Mesothelial cell of epicardium (in vitro differentiated cells): ENCODE data around the gene NTPCR. TPM values are rescaled to one million over a fixed set of nuclear protein-coding genes. Genes with fewer than 3 reads are reported as not detected.

Experiments
- DNase-seq, 2 experiments: peaks; one replicate each; pipeline ENCODE4 v3.0.0; 2021; ENCODE audit warnings: low spot score in 2 of 2; ENCODE audit not compliant: unreplicated experiment in 2 of 2
- H3K27ac Mint-ChIP-seq: 2 replicates; pipeline ENCODE4 v1.8.0; 2021; ENCODE audit warnings: mixed read lengths
- H3K27me3 Mint-ChIP-seq: 2 replicates; pipeline ENCODE4 v1.8.0; 2021; ENCODE audit warnings: low read depth, mixed read lengths
- H3K36me3 Mint-ChIP-seq: 2 replicates; pipeline ENCODE4 v1.8.0; 2021; ENCODE audit warnings: mixed read lengths
- H3K4me1 Mint-ChIP-seq: 2 replicates; pipeline ENCODE4 v1.8.0; 2021; ENCODE audit warnings: mixed read lengths
- H3K4me3 Mint-ChIP-seq: 2 replicates; pipeline ENCODE4 v1.8.0; 2021; ENCODE audit warnings: mild to moderate bottlenecking, moderate library complexity, mixed read lengths
- H3K9me3 Mint-ChIP-seq: 2 replicates; pipeline ENCODE4 v1.8.0; 2021; ENCODE audit warnings: mixed read lengths
- total RNA-seq: library from RNA; stranded (reverse); gene quantifications from 3 replicates; pipeline ENCODE4 v1.2.1, GENCODE V29; 2021
- TF ChIP-seq, protein P1 (sequence below): fragments of 200-600 bp; sonication (generic); IDR thresholded peaks from one replicate; pipeline ENCODE4 v1.5.0; 2021; ENCODE audit warnings: antibody characterized with exemption; ENCODE audit not compliant: unreplicated experiment

NTPCR gene
- total RNA-seq, 1 donor from 2014 or later = 59.1 TPM

DNA sequence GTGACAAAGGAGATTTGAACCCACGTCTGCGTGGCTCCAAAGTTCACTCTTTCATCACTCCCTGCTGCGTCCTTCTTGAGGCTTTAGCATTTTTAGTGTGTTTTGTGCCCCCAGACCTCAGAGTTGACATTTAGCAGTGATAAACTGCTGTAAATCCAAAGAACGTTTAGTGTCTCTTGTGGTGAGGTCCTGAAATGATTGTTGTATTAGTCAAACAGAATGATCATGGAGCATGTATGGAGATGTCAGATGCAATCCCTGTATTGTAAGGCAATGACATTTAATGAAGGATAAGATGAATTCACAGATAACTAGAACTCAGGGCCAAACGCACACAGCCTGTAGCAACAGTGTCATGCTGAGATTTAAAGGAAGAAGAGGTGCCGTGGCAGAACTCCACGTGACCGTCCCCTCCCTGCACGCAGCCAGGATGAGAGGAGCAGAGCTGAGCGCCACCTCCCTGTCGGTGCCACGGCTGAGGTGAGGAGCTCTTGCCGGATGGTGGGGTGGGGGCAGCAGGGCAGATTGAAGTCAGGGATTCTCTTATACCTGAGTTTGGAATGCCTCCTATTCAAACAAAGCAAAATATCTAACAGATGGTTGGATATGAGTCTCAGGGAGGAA is 30.1 kb downstream of the NTPCR start:
- no peak for DNase-seq
- Mint-ChIP-seq H3K9me3 (no peaks in the 10 kb centered on the region), H3K27me3 (no peaks in the 10 kb centered on the region), H3K4me3 (no peak overlapping the region), H3K27ac (no peak overlapping the region), H3K4me1 (peaks cover 24% of the 10 kb centered on the region), H3K36me3 (peaks cover 27% of the 10 kb centered on the region)
- TF ChIP-seq, protein P1, sequence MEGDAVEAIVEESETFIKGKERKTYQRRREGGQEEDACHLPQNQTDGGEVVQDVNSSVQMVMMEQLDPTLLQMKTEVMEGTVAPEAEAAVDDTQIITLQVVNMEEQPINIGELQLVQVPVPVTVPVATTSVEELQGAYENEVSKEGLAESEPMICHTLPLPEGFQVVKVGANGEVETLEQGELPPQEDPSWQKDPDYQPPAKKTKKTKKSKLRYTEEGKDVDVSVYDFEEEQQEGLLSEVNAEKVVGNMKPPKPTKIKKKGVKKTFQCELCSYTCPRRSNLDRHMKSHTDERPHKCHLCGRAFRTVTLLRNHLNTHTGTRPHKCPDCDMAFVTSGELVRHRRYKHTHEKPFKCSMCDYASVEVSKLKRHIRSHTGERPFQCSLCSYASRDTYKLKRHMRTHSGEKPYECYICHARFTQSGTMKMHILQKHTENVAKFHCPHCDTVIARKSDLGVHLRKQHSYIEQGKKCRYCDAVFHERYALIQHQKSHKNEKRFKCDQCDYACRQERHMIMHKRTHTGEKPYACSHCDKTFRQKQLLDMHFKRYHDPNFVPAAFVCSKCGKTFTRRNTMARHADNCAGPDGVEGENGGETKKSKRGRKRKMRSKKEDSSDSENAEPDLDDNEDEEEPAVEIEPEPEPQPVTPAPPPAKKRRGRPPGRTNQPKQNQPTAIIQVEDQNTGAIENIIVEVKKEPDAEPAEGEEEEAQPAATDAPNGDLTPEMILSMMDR = no peak

DNA sequence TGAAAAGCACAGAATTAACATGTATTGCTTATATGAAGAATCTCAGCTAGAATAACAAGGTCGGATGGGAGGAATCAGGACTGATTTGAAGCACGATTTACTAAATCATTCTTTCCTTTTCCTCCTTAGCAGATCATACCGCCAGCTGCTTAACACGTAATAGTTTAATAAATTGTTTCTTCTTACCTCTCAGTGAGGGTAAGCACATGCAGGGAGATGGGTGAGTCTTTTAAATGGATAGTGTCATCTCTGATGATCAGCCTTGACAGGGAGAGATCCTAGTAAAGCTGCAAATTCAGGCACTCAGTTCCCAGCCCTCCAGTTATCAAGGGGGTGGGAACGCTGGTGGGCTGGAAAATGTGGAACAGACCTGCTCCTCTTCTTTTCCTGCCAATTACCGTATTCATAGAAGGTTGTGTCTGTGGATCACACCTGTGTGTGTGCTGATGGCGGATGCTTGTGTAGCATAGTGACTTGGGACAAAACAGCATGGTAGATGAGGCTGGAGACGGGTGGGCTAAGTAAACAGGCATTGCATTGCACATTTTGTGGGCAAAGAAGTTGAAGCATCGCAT is 30.7 kb downstream of the NTPCR start:
- Mint-ChIP-seq H3K36me3 (peaks cover 23% of the 10 kb centered on the region), H3K4me1 (peaks cover 24% of the 10 kb centered on the region), H3K9me3 (no peaks in the 10 kb centered on the region), H3K27me3 (no peaks in the 10 kb centered on the region), H3K4me3 (no peak overlapping the region), H3K27ac (no peak overlapping the region)
- TF ChIP-seq, protein P1 = no peak
- DNase-seq = no peak

DNA sequence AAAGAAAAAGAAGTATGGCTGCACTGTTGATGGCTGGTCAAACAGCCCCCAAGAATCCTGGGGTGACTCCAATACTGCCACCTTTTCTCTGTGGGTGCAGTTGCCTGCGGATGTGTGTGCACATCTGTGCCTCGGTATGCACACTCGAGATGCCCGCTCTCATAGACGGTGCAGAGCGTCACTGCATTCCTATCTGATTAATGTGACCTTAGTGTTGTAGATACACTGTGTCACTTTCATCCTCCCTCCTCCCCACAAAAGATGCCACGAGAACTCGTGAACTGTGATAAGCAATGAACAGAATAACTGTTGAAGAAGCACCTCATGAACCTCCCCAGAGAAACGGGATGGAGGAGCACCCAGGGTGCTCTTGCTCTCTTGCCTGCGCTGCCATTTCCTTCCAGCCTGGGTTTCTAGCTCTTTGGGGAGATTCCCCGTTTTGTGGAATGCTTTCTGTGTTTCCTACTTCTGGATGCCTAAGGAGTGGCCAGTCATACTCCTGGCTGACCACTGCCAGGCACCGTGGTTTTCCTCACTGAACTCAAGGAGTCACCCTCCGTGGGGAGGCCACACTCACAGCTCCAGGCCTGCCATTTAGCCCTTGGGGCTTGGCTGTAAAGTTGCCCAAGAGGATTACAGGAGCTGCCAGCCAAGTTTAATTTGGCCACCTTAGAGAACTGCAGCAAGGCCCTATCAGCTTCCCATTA is 32.0 kb downstream of the NTPCR start:
- Mint-ChIP-seq H3K27me3 (no peaks in the 10 kb centered on the region), H3K36me3 (peaks cover 12% of the 10 kb centered on the region)

DNA sequence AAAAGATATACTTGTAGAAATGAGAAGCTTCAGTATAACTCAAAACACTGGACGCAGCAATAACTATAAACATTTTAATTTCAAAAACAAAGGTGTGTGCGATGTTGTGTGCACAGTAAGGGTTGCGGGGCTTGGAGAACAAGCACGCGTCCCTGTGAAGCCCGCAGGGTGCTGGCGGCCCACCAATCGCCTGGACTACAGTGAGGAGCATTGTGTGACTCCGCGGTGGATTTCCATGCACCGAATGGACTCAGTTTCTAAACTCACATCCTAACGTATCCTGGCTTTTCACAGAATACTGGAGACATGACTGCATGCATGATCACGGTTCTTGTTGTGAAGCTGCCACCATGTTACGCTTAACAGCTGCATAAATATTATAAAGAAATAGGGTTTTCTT is 33.0 kb downstream of the NTPCR start:
- Mint-ChIP-seq H3K27me3 (no peaks in the 10 kb centered on the region), H3K4me3 (no peak overlapping the region), H3K9me3 (no peaks in the 10 kb centered on the region), H3K36me3 (peaks cover 11% of the 10 kb centered on the region), H3K27ac (no peak overlapping the region), H3K4me1 (peaks cover 23% of the 10 kb centered on the region)
- TF ChIP-seq, protein P1 = no peak
- no peak for DNase-seq

More for the DNA sequence above, 32.0 kb downstream of the NTPCR start:
- no peak overlapping the region for H3K4me3 Mint-ChIP-seq
- peaks cover 24% of the 10 kb centered on the region for H3K4me1 Mint-ChIP-seq
- no peak for DNase-seq
- TF ChIP-seq, protein P1 = no peak
- no peaks in the 10 kb centered on the region for H3K9me3 Mint-ChIP-seq
- H3K27ac Mint-ChIP-seq = no peak overlapping the region

DNA sequence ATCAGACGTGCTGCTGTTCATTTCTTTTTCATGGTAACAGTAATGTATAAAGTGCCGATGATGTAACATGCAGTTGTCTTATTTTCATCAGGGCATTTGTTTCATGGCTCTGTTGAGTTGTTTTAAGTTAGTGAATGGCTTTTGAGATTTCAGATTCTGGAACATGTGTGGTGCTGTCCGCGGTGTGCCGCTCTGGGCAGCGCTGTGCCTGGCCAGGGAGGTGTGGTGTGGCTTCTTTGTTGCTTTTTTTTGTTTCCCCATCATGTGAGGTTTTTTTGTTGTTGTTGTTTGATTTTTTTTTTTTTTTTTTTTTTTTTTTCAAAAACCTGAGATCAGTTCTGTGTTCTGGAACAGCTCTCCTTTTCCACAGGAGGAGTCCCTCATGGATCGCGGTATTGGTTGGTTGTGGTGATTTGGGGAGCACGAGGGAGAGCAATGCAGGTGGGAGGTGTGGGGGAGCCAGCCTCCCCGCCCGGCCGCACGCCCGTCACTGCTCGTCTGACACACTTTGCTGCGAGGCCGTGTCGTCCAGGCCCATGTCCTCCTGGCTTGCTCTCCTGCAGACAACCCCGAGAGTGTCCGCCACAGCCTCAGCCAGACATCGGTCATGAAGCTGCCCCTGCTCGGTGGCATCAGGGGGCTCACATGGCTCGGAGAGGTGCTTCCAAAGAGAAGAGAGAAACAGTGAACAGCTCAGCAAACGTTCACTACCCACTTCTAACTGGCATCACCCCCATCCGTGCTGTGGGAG is 33.6 kb downstream of the NTPCR start:
- DNase-seq = no peak

More for the DNA sequence above, 33.6 kb downstream of the NTPCR start:
- Mint-ChIP-seq H3K27me3 (no peaks in the 10 kb centered on the region), H3K36me3 (peaks cover 8% of the 10 kb centered on the region), H3K4me3 (no peak overlapping the region), H3K27ac (no peak overlapping the region), H3K9me3 (no peaks in the 10 kb centered on the region), H3K4me1 (peaks cover 23% of the 10 kb centered on the region)
- TF ChIP-seq, protein P1 = no peak
